Measurements from ENCODE around the gene PPIE. TPM values are rescaled to one million over a fixed set of nuclear protein-coding genes. Genes with fewer than 3 reads are reported as not detected.

Gene PPIE
- total and polyA plus RNA-seq, 2 of the 4 experiments (the other 2 are of a cell fraction) = 40.9 to 68.1 TPM

GRCh38 chr1:39754906-39755504 is 16.3 kb downstream of the PPIE start:
- no peak overlapping the region for H2BK20ac ChIP-seq (ENCODE audit: low read depth, low read length)
- no peak overlapping the region for H3K4ac ChIP-seq (ENCODE audit: low read depth, low read length)
- no peak overlapping the region for H4K91ac ChIP-seq (ENCODE audit: insufficient read depth, low read depth, low read length)
- in situ Hi-C loops (cut with MboI; ENCODE audit: low sequenced_read_pairs) (no loop called here), dilution Hi-C loops (cut with HindIII; ENCODE audit: low sequenced_read_pairs, unreplicated experiment) (no loop called here), intact Hi-C loops (cut with micrococcal nuclease) (no loop called here)
- TF ChIP-seq MXI1 (IDR thresholded peaks at IDR 0.05; ENCODE audit: borderline replicate concordance, low read depth, low read length) = no peak
- no peak for TF ChIP-seq SMC3 (IDR thresholded peaks at IDR 0.05; ENCODE audit: low read depth, low read length)
- TF ChIP-seq RCOR1 (IDR thresholded peaks at IDR 0.05; ENCODE audit: insufficient replicate concordance, low read length) = no peak
- TF ChIP-seq BHLHE40 (IDR thresholded peaks at IDR 0.05; ENCODE audit: low read depth, low read length) = no peak
- no peak for TF ChIP-seq CTCF (conservative IDR thresholded peaks at IDR 0.05; ENCODE audit: low read depth, low read length)
- no peak for TF ChIP-seq MAFK (IDR thresholded peaks at IDR 0.05; ENCODE audit: low read depth, low read length)
- TF ChIP-seq RAD21 (IDR thresholded peaks at IDR 0.05; ENCODE audit: low read length) = no peak
- TF ChIP-seq POLR2A (IDR thresholded peaks at IDR 0.05; ENCODE audit: low read depth, low read length) = no peak
- no peak for TF ChIP-seq CEBPB (IDR thresholded peaks at IDR 0.05; ENCODE audit: low read depth, low read length)
- no peak for TF ChIP-seq RFX5 (IDR thresholded peaks at IDR 0.05; ENCODE audit: low read depth, low read length)
- TF ChIP-seq NFE2L2 (IDR thresholded peaks at IDR 0.05; ENCODE audit: low read depth, low read length) = no peak
- TF ChIP-seq CHD1 (IDR thresholded peaks at IDR 0.05; ENCODE audit: low read depth, low read length) = no peak
- H3K4me1 ChIP-seq (ENCODE audit: control insufficient read depth, insufficient read depth, low read length) = no peaks in the 10 kb centered on the region; the same call in 1 of the 2 replicates
- H3K27ac ChIP-seq (ENCODE audit: insufficient read depth, low read length) = no peak overlapping the region
- H4K8ac ChIP-seq (ENCODE audit: low read depth in 2 of 2, low read length in 2 of 2) = no peak overlapping the region
- WGBS, 2 experiments (ENCODE audit: extremely low coverage in 2 of 2, insufficient read length in 1 of 2) = no CpG with 5 or more reads among the region's 2 CpGs
- H3K9me3 ChIP-seq (ENCODE audit: control insufficient read depth, insufficient read depth, low read length) = no peaks in the 10 kb centered on the region
- H3K4me2 ChIP-seq (ENCODE audit: low read depth, low read length) = no peak overlapping the region
- no peak overlapping the region for H2AK9ac ChIP-seq (replicated peaks; ENCODE audit: low read depth, low read length, poor library complexity)
- POLR2A ChIA-PET (ENCODE audit: unreplicated experiment) = no interaction called here
- ATAC-seq (ENCODE audit: low read depth) (no peak), DNase-seq (no peak)
- no peak overlapping the region for H3K4me3 ChIP-seq (ENCODE audit: insufficient read depth, low read depth, low read length)
- H4K20me1 ChIP-seq (ENCODE audit: insufficient read depth, low read length) = no peaks in the 10 kb centered on the region
- BruUV-seq (replicated peaks) = no TSS peak
- no peak overlapping the region for H3K9ac ChIP-seq (ENCODE audit: low read depth, low read length)
- no peak overlapping the region for H2BK15ac ChIP-seq (ENCODE audit: low read depth, low read length)
- H3K36me3 ChIP-seq (ENCODE audit: control insufficient read depth, insufficient read depth, low read length) = peaks cover 52% of the 10 kb centered on the region
- H3K14ac ChIP-seq (replicated peaks; ENCODE audit: low read depth, low read length) = no peak overlapping the region
- 0 out of 2 replicates have a peak, but pooled peaks cover 8% of the 10 kb centered on the region for H3K9me1 ChIP-seq (ENCODE audit: insufficient read depth, low read length)
- no peak overlapping the region for H3K18ac ChIP-seq (ENCODE audit: low read depth, low read length)
- no peaks in the 10 kb centered on the region for H3K27me3 ChIP-seq (ENCODE audit: control insufficient read depth, insufficient read depth, low read length)
- H2AK5ac ChIP-seq (ENCODE audit: low read depth, low read length) = no peak overlapping the region
- no peak overlapping the region for H4K5ac ChIP-seq (ENCODE audit: low read depth, low read length)
- H3K56ac ChIP-seq (ENCODE audit: extremely low read depth, insufficient read depth, low read length) = no peak overlapping the region
- H3K23ac ChIP-seq (ENCODE audit: low read depth, low read length) = no peak overlapping the region
- H2BK5ac ChIP-seq (ENCODE audit: low read depth, low read length, poor library complexity, severe bottlenecking) = no peak overlapping the region
- no peak overlapping the region for H2BK120ac ChIP-seq (ENCODE audit: low read depth, low read length)
- H3K79me1 ChIP-seq (ENCODE audit: low read depth in 1 of 2, low read length in 2 of 2) = 0 out of 4 replicates have a peak, but pooled peaks cover 0 to 3% of the 10 kb centered on the region in 2 experiments
- no peak overlapping the region for H2AFZ ChIP-seq (replicated peaks; ENCODE audit: low read length, poor library complexity)
- CTCF ChIA-PET = no interaction called here

Measured in IMR-90 (cell line).